ENCODE data around the gene SOX4. TPM values are rescaled to one million over a fixed set of nuclear protein-coding genes. Genes with fewer than 3 reads are reported as not detected.
A peak's percentile ranks its signal among the peaks of the same experiment; 100 is the strongest.
"Not testable (repeated sequence)": the region's sequence is repeated elsewhere in the genome, so short reads cannot be mapped to it uniquely, and the experiment has no call there.

Gene SOX4
- total RNA-seq (2014; rRNA removed; shearing (Covaris generic)) (156 and 164 TPM in 2 replicates), polyA plus RNA-seq (2016; fragmentation: Nextera tagmentation; extraction: Ambion mirVana) (235 and 245 TPM in 2 replicates)
- long read RNA-seq, full-length matches to known transcripts: 277 of 278 reads
- long read RNA-seq, partial matches to known transcripts: 0 of 278 reads
- long read RNA-seq, other reads (novel, unspliced or antisense): 1 of 278 reads

DNA sequence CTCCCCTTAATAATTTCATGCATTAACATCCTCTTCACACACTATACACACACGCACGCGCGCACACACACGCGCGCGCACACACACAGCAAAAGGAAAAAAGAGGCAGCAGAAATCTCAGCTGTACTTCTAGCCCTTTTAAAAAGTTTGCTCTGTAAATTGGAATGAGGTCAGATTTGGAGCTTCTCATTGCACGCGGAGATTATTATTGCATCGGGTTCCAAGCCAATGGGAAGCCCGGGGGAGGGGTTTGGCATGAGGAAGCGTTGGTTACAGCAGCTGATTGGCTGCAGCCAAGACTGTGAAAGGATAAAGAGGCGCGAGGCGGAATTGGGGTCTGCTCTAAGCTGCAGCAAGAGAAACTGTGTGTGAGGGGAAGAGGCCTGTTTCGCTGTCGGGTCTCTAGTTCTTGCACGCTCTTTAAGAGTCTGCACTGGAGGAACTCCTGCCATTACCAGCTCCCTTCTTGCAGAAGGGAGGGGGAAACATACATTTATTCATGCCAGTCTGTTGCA is at the start of gene SOX4:
Gene SOX4, plus strand, starts transcription at position 340 of the 515 bp plus-strand sequence. CDS start 784 bp downstream, outside the sequence.
- Mint-ChIP-seq H3K36me3 (ENCODE audit: low read depth) (peaks cover 36% of the 10 kb centered on the region), H3K27me3 (ENCODE audit: insufficient read depth, low read depth, poor library complexity) (peaks cover 25% of the 10 kb centered on the region), H3K4me3 (peak within 1 kb of the TSS; percentile 18; the same call in 1 of the 3 replicates), H3K4me1 (peaks cover 15% of the 10 kb centered on the region), H3K27ac (peak within 1 kb of the TSS; percentile 98), H3K9me3 (peaks cover 15% of the 10 kb centered on the region)
- H3K36me3 ChIP-seq (ENCODE audit: insufficient read depth): peaks cover 8% of the 10 kb centered on the region; the same call in 1 of the 2 replicates
- no peak within 1 kb of the TSS for H2AFZ ChIP-seq
- peaks cover 53% of the 10 kb centered on the region for H3K79me2 ChIP-seq (replicated peaks; ENCODE audit: insufficient read depth)
- no peaks in the 10 kb centered on the region for H3K9me2 ChIP-seq (ENCODE audit: insufficient read depth)
- peak; percentile 73 for ATAC-seq
- peaks cover 3% of the 10 kb centered on the region for H3K27me3 ChIP-seq (ENCODE audit: insufficient read depth)
- peaks cover 12% of the 10 kb centered on the region for H3K4me1 ChIP-seq (ENCODE audit: insufficient read depth)
- peak within 1 kb of the TSS; percentile 60 for H3K27ac ChIP-seq (ENCODE audit: low read depth)
- H4K20me1 ChIP-seq (replicated peaks; ENCODE audit: insufficient read depth): peaks cover 10% of the 10 kb centered on the region; the same call in 1 of the 2 replicates
- H3F3A ChIP-seq (replicated peaks; ENCODE audit: low read depth): peaks cover 15% of the 10 kb centered on the region
- H3K4me3 ChIP-seq: peak within 1 kb of the TSS; percentile 75
- TF ChIP-seq, protein P1, sequence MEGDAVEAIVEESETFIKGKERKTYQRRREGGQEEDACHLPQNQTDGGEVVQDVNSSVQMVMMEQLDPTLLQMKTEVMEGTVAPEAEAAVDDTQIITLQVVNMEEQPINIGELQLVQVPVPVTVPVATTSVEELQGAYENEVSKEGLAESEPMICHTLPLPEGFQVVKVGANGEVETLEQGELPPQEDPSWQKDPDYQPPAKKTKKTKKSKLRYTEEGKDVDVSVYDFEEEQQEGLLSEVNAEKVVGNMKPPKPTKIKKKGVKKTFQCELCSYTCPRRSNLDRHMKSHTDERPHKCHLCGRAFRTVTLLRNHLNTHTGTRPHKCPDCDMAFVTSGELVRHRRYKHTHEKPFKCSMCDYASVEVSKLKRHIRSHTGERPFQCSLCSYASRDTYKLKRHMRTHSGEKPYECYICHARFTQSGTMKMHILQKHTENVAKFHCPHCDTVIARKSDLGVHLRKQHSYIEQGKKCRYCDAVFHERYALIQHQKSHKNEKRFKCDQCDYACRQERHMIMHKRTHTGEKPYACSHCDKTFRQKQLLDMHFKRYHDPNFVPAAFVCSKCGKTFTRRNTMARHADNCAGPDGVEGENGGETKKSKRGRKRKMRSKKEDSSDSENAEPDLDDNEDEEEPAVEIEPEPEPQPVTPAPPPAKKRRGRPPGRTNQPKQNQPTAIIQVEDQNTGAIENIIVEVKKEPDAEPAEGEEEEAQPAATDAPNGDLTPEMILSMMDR (conservative IDR thresholded peaks at IDR 0.05; ENCODE audit: low read depth in 2 of 2): no peak
- TF ChIP-seq NANOG (IDR thresholded peaks at IDR 0.05; ENCODE audit: borderline replicate concordance): no peak
- no peak for TF ChIP-seq STAT1 (IDR thresholded peaks at IDR 0.05; ENCODE audit: unreplicated experiment)
- peak; percentile 100 for TF ChIP-seq POLR2AphosphoS5 (IDR thresholded peaks at IDR 0.05; ENCODE audit: low read depth)
- TF ChIP-seq, protein P2, sequence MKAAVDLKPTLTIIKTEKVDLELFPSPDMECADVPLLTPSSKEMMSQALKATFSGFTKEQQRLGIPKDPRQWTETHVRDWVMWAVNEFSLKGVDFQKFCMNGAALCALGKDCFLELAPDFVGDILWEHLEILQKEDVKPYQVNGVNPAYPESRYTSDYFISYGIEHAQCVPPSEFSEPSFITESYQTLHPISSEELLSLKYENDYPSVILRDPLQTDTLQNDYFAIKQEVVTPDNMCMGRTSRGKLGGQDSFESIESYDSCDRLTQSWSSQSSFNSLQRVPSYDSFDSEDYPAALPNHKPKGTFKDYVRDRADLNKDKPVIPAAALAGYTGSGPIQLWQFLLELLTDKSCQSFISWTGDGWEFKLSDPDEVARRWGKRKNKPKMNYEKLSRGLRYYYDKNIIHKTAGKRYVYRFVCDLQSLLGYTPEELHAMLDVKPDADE (IDR thresholded peaks at IDR 0.05): peak; percentile 71
- peak within 1 kb of the TSS; percentile 76 for H3K4me2 ChIP-seq
- DNase-seq (ENCODE audit: low spot score): peak; percentile 99

DNA sequence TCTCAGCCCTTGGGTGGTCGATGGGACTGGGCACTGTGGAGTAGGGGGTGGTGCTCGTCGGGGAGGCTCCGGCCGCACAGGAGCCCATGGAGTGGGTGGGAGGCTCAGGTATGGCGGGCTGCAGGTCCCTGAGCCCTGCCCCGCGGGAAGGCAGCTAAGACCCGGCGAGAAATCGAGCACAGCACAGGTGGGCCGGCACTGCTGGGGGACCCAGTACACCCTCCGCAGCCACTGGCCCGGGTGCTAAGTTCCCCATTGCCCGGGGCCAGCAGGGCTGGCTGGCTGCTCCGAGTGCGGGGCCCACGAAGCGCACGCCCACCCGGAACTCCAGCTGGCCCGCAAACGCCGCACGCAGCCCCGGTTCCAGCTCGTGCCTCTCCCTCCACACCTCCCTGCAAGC is 41.3 kb upstream of the SOX4 start:
- H3K36me3 ChIP-seq (ENCODE audit: insufficient read depth); H3K4me1 ChIP-seq (ENCODE audit: insufficient read depth); H3K27ac Mint-ChIP-seq; H3K79me2 ChIP-seq (replicated peaks; ENCODE audit: insufficient read depth); DNase-seq (ENCODE audit: low spot score); H3K4me1 Mint-ChIP-seq; H3K4me3 Mint-ChIP-seq; H3K27ac ChIP-seq (ENCODE audit: low read depth); H2AFZ ChIP-seq; ATAC-seq; H4K20me1 ChIP-seq (replicated peaks; ENCODE audit: insufficient read depth); H3F3A ChIP-seq (replicated peaks; ENCODE audit: low read depth); H3K27me3 ChIP-seq (ENCODE audit: insufficient read depth); H3K27me3 Mint-ChIP-seq (ENCODE audit: insufficient read depth, low read depth, poor library complexity); H3K9me2 ChIP-seq (ENCODE audit: insufficient read depth); H3K4me2 ChIP-seq; H3K4me3 ChIP-seq: not testable (repeated sequence)
- peaks cover 24% of the 10 kb centered on the region for H3K36me3 Mint-ChIP-seq (ENCODE audit: low read depth)
- peaks cover 28% of the 10 kb centered on the region for H3K9me3 Mint-ChIP-seq

DNA sequence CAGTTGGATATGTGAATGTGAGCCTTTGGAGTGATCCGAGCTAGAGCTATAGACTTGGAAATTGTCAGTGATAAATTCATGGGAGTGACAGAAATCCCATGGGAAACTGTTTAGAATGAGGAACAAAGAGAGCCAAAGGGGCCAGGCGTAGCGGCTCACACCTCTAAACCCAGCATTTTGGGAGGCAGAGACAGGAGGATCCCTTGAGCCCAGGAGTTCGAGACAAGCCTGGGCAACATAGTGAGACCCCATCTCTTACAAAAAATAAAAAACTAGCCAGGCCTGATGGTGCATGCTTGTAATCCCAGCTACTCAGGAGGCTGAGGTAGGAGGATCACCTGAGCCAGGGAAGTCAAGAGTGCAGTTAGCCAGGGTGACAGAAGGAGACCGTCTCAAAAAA is 39.3 kb upstream of the SOX4 start:
- peaks cover 8% of the 10 kb centered on the region for H3K4me1 ChIP-seq (ENCODE audit: insufficient read depth)
- Mint-ChIP-seq H3K27ac (no peak overlapping the region), H3K36me3 (ENCODE audit: low read depth) (peaks cover 19% of the 10 kb centered on the region), H3K27me3 (ENCODE audit: insufficient read depth, low read depth, poor library complexity) (peaks cover 2% of the 10 kb centered on the region), H3K9me3 (peaks cover 21% of the 10 kb centered on the region), H3K4me1 (peaks cover 5% of the 10 kb centered on the region), H3K4me3 (no peak overlapping the region)
- no peak overlapping the region for H3K4me2 ChIP-seq
- DNase-seq (ENCODE audit: low spot score): no peak
- no peak for ATAC-seq
- 0 out of 2 replicates have a peak, but pooled peaks cover 4% of the 10 kb centered on the region for H3F3A ChIP-seq (replicated peaks; ENCODE audit: low read depth)
- no peak overlapping the region for H2AFZ ChIP-seq
- H3K27me3 ChIP-seq (ENCODE audit: insufficient read depth): no peaks in the 10 kb centered on the region
- H3K27ac ChIP-seq (ENCODE audit: low read depth): no peak overlapping the region
- H4K20me1 ChIP-seq (replicated peaks; ENCODE audit: insufficient read depth): no peaks in the 10 kb centered on the region
- H3K9me2 ChIP-seq (ENCODE audit: insufficient read depth): 0 out of 2 replicates have a peak, but pooled peaks cover 3% of the 10 kb centered on the region
- H3K79me2 ChIP-seq (replicated peaks; ENCODE audit: insufficient read depth): no peaks in the 10 kb centered on the region
- H3K36me3 ChIP-seq (ENCODE audit: insufficient read depth): peaks cover 5% of the 10 kb centered on the region; the same call in 1 of the 2 replicates
- no peak overlapping the region for H3K4me3 ChIP-seq
- TF ChIP-seq ZNF331 (CRISPR knock-in tag; IDR thresholded peaks at IDR 0.05; ENCODE audit: low read depth) (no peak), EZH2 (IDR thresholded peaks at IDR 0.05; ENCODE audit: low read depth, unreplicated experiment) (no peak)
- TF ChIP-seq, protein P2 (IDR thresholded peaks at IDR 0.05): no peak

All from GM23338 (cell line).